ENCODE results near the gene KLHL29. TPM values are rescaled to one million over a fixed set of nuclear protein-coding genes. Genes with fewer than 3 reads are reported as not detected.
A peak's percentile ranks its signal among the peaks of the same experiment; 100 is the strongest.

Gene KLHL29
- total and polyA plus RNA-seq, 7 experiments from 2014 or later = 0.59 to 6.5 (median 5.6) TPM

GRCh38 chr2:23687214-23687613 is 302.2 kb downstream of the KLHL29 start:
- Mint-ChIP-seq H3K27ac (peak overlapping the region in 1 of 9 donors; percentile 42), H3K4me3 (no peak overlapping the region), H3K9me3 (peaks cover 0 to 2% (median 0%) of the 10 kb centered on the region in 11 donors), H3K36me3 (peaks cover 0 to 22% (median 5%) of the 10 kb centered on the region in 5 donors), H3K27me3 (no peaks in the 10 kb centered on the region), H3K4me1 (peaks cover 0 to 10% (median 2%) of the 10 kb centered on the region in 7 donors)
- Histone ChIP-seq H3K27me3 (ENCODE audit: control insufficient read depth in 2 of 2, insufficient read depth in 2 of 2, low read length in 2 of 2) (no peaks in the 10 kb centered on the region), H3K4me1 (ENCODE audit: control insufficient read depth in 2 of 2, insufficient read depth in 2 of 2, low read length in 2 of 2) (no peaks in the 10 kb centered on the region), H3K4me3 (ENCODE audit: low read length) (no peak overlapping the region), H3K36me3 (ENCODE audit: control insufficient read depth in 2 of 3, insufficient read depth in 3 of 3, low read length in 3 of 3) (peaks cover 0 to 17% (median 0%) of the 10 kb centered on the region in 3 experiments), H3K9me3 (ENCODE audit: control insufficient read depth in 2 of 3, low read length in 3 of 3) (no peaks in the 10 kb centered on the region), H3K27ac (ENCODE audit: low read depth, low read length) (no peak overlapping the region)
- intact Hi-C loops (cut with micrococcal nuclease) = no loop called here
- POLR2A ChIA-PET = no interaction called here
- CTCF ChIA-PET = no interaction called here
- ATAC-seq (no peak), DNase-seq (no peak)

- Histone ChIP-seq H3K27me3 (ENCODE audit: control insufficient read depth in 2 of 2, insufficient read depth in 2 of 2, low read length in 2 of 2) (no peaks in the 10 kb centered on the region), H3K4me1 (ENCODE audit: control insufficient read depth in 2 of 2, insufficient read depth in 2 of 2, low read length in 2 of 2) (no peaks in the 10 kb centered on the region), H3K27ac (ENCODE audit: low read depth, low read length) (no peak overlapping the region), H3K36me3 (ENCODE audit: control insufficient read depth in 2 of 3, insufficient read depth in 3 of 3, low read length in 3 of 3) (peaks cover 0 to 17% (median 0%) of the 10 kb centered on the region in 3 experiments), H3K9me3 (ENCODE audit: control insufficient read depth in 2 of 3, low read length in 3 of 3) (no peaks in the 10 kb centered on the region), H3K4me3 (ENCODE audit: low read length) (no peak overlapping the region)
- Mint-ChIP-seq H3K27ac (peak overlapping the region in 1 of 9 donors; percentile 42), H3K9me3 (peaks cover 0 to 2% (median 0%) of the 10 kb centered on the region in 11 donors), H3K4me1 (peaks cover 0 to 10% (median 2%) of the 10 kb centered on the region in 7 donors), H3K27me3 (no peaks in the 10 kb centered on the region), H3K4me3 (no peak overlapping the region), H3K36me3 (peaks cover 0 to 26% (median 5%) of the 10 kb centered on the region in 5 donors)
- ChIA-PET POLR2A (no interaction called here), CTCF (no interaction called here)
- ATAC-seq (no peak), DNase-seq (no peak)
- intact Hi-C loops (cut with micrococcal nuclease) = no loop called here
These were observed 302.7 kb downstream of the KLHL29 start for GRCh38 chr2:23687713-23688112.

GRCh38 chr2:23688486-23689130 is 303.6 kb downstream of the KLHL29 start:
- H3K27ac Mint-ChIP-seq = peak overlapping the region in 1 of 9 donors; percentile 32
- ATAC-seq (peak; percentile 14), DNase-seq (no peak)
- peaks cover 0 to 18% (median 0%) of the 10 kb centered on the region in 3 experiments for H3K36me3 ChIP-seq (ENCODE audit: control insufficient read depth in 2 of 3, insufficient read depth in 3 of 3, low read length in 3 of 3)
- CTCF ChIA-PET = no interaction called here
- H3K4me3 Mint-ChIP-seq = no peak overlapping the region
- H3K9me3 ChIP-seq (ENCODE audit: control insufficient read depth in 2 of 3, low read length in 3 of 3) = no peaks in the 10 kb centered on the region
- H3K4me1 Mint-ChIP-seq = peaks cover 0 to 10% (median 2%) of the 10 kb centered on the region in 7 donors
- no peaks in the 10 kb centered on the region for H3K4me1 ChIP-seq (ENCODE audit: control insufficient read depth in 2 of 2, insufficient read depth in 2 of 2, low read length in 2 of 2)
- H3K27me3 ChIP-seq (ENCODE audit: control insufficient read depth in 2 of 2, insufficient read depth in 2 of 2, low read length in 2 of 2) = no peaks in the 10 kb centered on the region
- no peak overlapping the region for H3K27ac ChIP-seq (ENCODE audit: low read depth, low read length)
- intact Hi-C loops (cut with micrococcal nuclease) = no loop called here
- H3K9me3 Mint-ChIP-seq = peaks cover 0 to 2% (median 0%) of the 10 kb centered on the region in 11 donors
- POLR2A ChIA-PET = no interaction called here
- H3K4me3 ChIP-seq (ENCODE audit: low read length) = no peak overlapping the region
- no peaks in the 10 kb centered on the region for H3K27me3 Mint-ChIP-seq
- H3K36me3 Mint-ChIP-seq = peaks cover 0 to 26% (median 5%) of the 10 kb centered on the region in 5 donors

GRCh38 chr2:23689131-23689700 is 304.2 kb downstream of the KLHL29 start:
- CTCF ChIA-PET = no interaction called here
- H3K9me3 Mint-ChIP-seq = peaks cover 0 to 2% (median 0%) of the 10 kb centered on the region in 11 donors
- no peak overlapping the region for H3K4me3 ChIP-seq (ENCODE audit: low read length)
- H3K27ac Mint-ChIP-seq = no peak overlapping the region
- ATAC-seq (no peak), DNase-seq (no peak)
- H3K36me3 ChIP-seq (ENCODE audit: control insufficient read depth in 2 of 3, insufficient read depth in 3 of 3, low read length in 3 of 3) = peaks cover 0 to 24% (median 0%) of the 10 kb centered on the region in 3 experiments
- H3K4me3 Mint-ChIP-seq = no peak overlapping the region
- no peaks in the 10 kb centered on the region for H3K9me3 ChIP-seq (ENCODE audit: control insufficient read depth in 2 of 3, low read length in 3 of 3)
- no peaks in the 10 kb centered on the region for H3K27me3 ChIP-seq (ENCODE audit: control insufficient read depth in 2 of 2, insufficient read depth in 2 of 2, low read length in 2 of 2)
- H3K4me1 Mint-ChIP-seq = peaks cover 0 to 4% (median 0%) of the 10 kb centered on the region in 7 donors
- no peak overlapping the region for H3K27ac ChIP-seq (ENCODE audit: low read depth, low read length)
- H3K27me3 Mint-ChIP-seq = no peaks in the 10 kb centered on the region
- peaks cover 0 to 28% (median 5%) of the 10 kb centered on the region in 5 donors for H3K36me3 Mint-ChIP-seq
- POLR2A ChIA-PET = no interaction called here
- intact Hi-C loops (cut with micrococcal nuclease) = no loop called here
- no peaks in the 10 kb centered on the region for H3K4me1 ChIP-seq (ENCODE audit: control insufficient read depth in 2 of 2, insufficient read depth in 2 of 2, low read length in 2 of 2)

GRCh38 chr2:23689891-23690290 is 304.9 kb downstream of the KLHL29 start:
- no peak for DNase-seq
- Histone ChIP-seq H3K4me1 (ENCODE audit: control insufficient read depth in 2 of 2, insufficient read depth in 2 of 2, low read length in 2 of 2) (no peaks in the 10 kb centered on the region), H3K4me3 (ENCODE audit: low read length) (no peak overlapping the region), H3K27me3 (ENCODE audit: control insufficient read depth in 2 of 2, insufficient read depth in 2 of 2, low read length in 2 of 2) (no peaks in the 10 kb centered on the region), H3K9me3 (ENCODE audit: control insufficient read depth in 2 of 3, low read length in 3 of 3) (no peaks in the 10 kb centered on the region), H3K27ac (ENCODE audit: low read depth, low read length) (no peak overlapping the region), H3K36me3 (ENCODE audit: control insufficient read depth in 2 of 3, insufficient read depth in 3 of 3, low read length in 3 of 3) (peaks cover 0 to 28% (median 0%) of the 10 kb centered on the region in 3 experiments)
- no peak overlapping the region for H3K27ac Mint-ChIP-seq
- H3K4me1 Mint-ChIP-seq = peaks cover 0 to 5% (median 0%) of the 10 kb centered on the region in 7 donors
- no peak for ATAC-seq
- POLR2A ChIA-PET = no interaction called here
- no peaks in the 10 kb centered on the region for H3K27me3 Mint-ChIP-seq
- CTCF ChIA-PET = no interaction called here
- H3K36me3 Mint-ChIP-seq = peaks cover 0 to 30% (median 6%) of the 10 kb centered on the region in 5 donors
- peaks cover 0 to 2% (median 0%) of the 10 kb centered on the region in 11 donors for H3K9me3 Mint-ChIP-seq
- no peak overlapping the region for H3K4me3 Mint-ChIP-seq
- intact Hi-C loops (cut with micrococcal nuclease) = no loop called here

GRCh38 chr2:23690421-23691105 is 305.6 kb downstream of the KLHL29 start:
- DNase-seq (no peak), ATAC-seq (no peak)
- Histone ChIP-seq H3K27me3 (ENCODE audit: control insufficient read depth in 2 of 2, insufficient read depth in 2 of 2, low read length in 2 of 2) (no peaks in the 10 kb centered on the region), H3K4me3 (ENCODE audit: low read length) (no peak overlapping the region), H3K9me3 (ENCODE audit: control insufficient read depth in 2 of 3, low read length in 3 of 3) (no peaks in the 10 kb centered on the region), H3K4me1 (ENCODE audit: control insufficient read depth in 2 of 2, insufficient read depth in 2 of 2, low read length in 2 of 2) (no peaks in the 10 kb centered on the region), H3K36me3 (ENCODE audit: control insufficient read depth in 2 of 3, insufficient read depth in 3 of 3, low read length in 3 of 3) (peaks cover 0 to 33% (median 0%) of the 10 kb centered on the region in 3 experiments), H3K27ac (ENCODE audit: low read depth, low read length) (no peak overlapping the region)
- Mint-ChIP-seq H3K4me3 (no peak overlapping the region), H3K9me3 (peaks cover 0 to 2% (median 0%) of the 10 kb centered on the region in 11 donors), H3K27me3 (no peaks in the 10 kb centered on the region), H3K36me3 (peaks cover 0 to 30% (median 6%) of the 10 kb centered on the region in 5 donors), H3K4me1 (peaks cover 0 to 5% (median 0%) of the 10 kb centered on the region in 7 donors), H3K27ac (peak overlapping the region in 2 of 9 donors; percentile 16 to 25)
- POLR2A ChIA-PET = no interaction called here
- intact Hi-C loops (cut with micrococcal nuclease) = no loop called here
- CTCF ChIA-PET = no interaction called here

Measured in naive thymus-derived CD4-positive, alpha-beta T cell (primary cell).